H9 (cell line): Measurements from ENCODE around the gene WDR5. TPM values are rescaled to one million over a fixed set of nuclear protein-coding genes. Genes with fewer than 3 reads are reported as not detected.

Experiments used
- DNase-seq: peaks from one replicate; pipeline ENCODE4 v3.0.0-alpha.2; 2017
- H2AFZ ChIP-seq: one replicate; pipeline ENCODE4 v1.6.1; 2013; ENCODE audit warnings: mild to moderate bottlenecking, low read length, control low read depth, moderate library complexity
- H2AK5ac ChIP-seq: 2 replicates; pipeline ENCODE4 v1.6.1; 2013; ENCODE audit warnings: low read length, control low read depth, mixed read lengths; ENCODE audit not compliant: insufficient read length
- H2BK120ac ChIP-seq: one replicate; pipeline ENCODE4 v1.6.1; 2013; ENCODE audit warnings: low read depth, mild to moderate bottlenecking, low read length, control low read depth, inconsistent platforms; ENCODE audit not compliant: poor library complexity, severe bottlenecking
- H2BK12ac ChIP-seq: 2 replicates; pipeline ENCODE4 v1.6.1; 2013; ENCODE audit warnings: low read length, control low read depth, mixed read lengths, low read depth; ENCODE audit not compliant: insufficient read length
- H2BK15ac ChIP-seq: 2 replicates; pipeline ENCODE4 v1.6.1; 2013; ENCODE audit warnings: low read depth, low read length, control low read depth
- H2BK20ac ChIP-seq: one replicate; pipeline ENCODE4 v1.6.1; 2013; ENCODE audit warnings: low read depth, mild to moderate bottlenecking, low read length, control low read depth, inconsistent platforms; ENCODE audit not compliant: poor library complexity, severe bottlenecking
- H2BK5ac ChIP-seq: 2 replicates; pipeline ENCODE4 v1.6.1; 2013; ENCODE audit warnings: low read length, control low read depth, mixed read lengths; ENCODE audit not compliant: insufficient read length
- H3K14ac ChIP-seq: 2 replicates; pipeline ENCODE4 v1.6.1; 2013; ENCODE audit warnings: low read length, control low read depth; ENCODE audit not compliant: insufficient read depth
- H3K18ac ChIP-seq: 2 replicates; pipeline ENCODE4 v1.6.1; 2013; ENCODE audit warnings: low read depth, mild to moderate bottlenecking, mixed read lengths, low read length, control low read depth; ENCODE audit not compliant: insufficient read length
- H3K23ac ChIP-seq: 2 replicates; pipeline ENCODE4 v1.6.1; 2013; ENCODE audit warnings: low read length, control low read depth, mixed read lengths, low read depth; ENCODE audit not compliant: insufficient read length
- H3K23me2 ChIP-seq: 2 replicates; pipeline ENCODE4 v1.6.1; 2013; ENCODE audit warnings: low read depth, mild to moderate bottlenecking, mixed read lengths, low read length, control low read depth; ENCODE audit not compliant: insufficient read length, poor library complexity, severe bottlenecking
- H3K27ac ChIP-seq: 2 replicates; pipeline ENCODE4 v1.5.1; 2013; ENCODE audit warnings: low read length, control low read depth, mixed read lengths, low read depth; ENCODE audit not compliant: insufficient read length
- H3K27me3 ChIP-seq: 2 replicates; pipeline ENCODE4 v1.6.1; 2013; ENCODE audit warnings: low read length, control low read depth, inconsistent platforms; ENCODE audit not compliant: insufficient read depth
- H3K4ac ChIP-seq: 2 replicates; pipeline ENCODE4 v1.6.1; 2013; ENCODE audit warnings: low read depth, mild to moderate bottlenecking, control low read depth, inconsistent platforms, low read length, moderate library complexity
- H3K4me1 ChIP-seq: 2 replicates; pipeline ENCODE4 v1.6.1; 2013; ENCODE audit warnings: low read length, control low read depth, inconsistent platforms; ENCODE audit not compliant: insufficient read depth
- H3K4me2 ChIP-seq: 2 replicates; pipeline ENCODE4 v1.6.1; 2013; ENCODE audit warnings: low read length, control low read depth, mixed read lengths; ENCODE audit not compliant: insufficient read length, insufficient read depth
- H3K56ac ChIP-seq: 2 replicates; pipeline ENCODE4 v1.6.1; 2013; ENCODE audit warnings: low read depth, mild to moderate bottlenecking, mixed read lengths, low read length, control low read depth; ENCODE audit not compliant: insufficient read length
- H3K79me1 ChIP-seq: 2 replicates; pipeline ENCODE4 v1.6.1; 2013; ENCODE audit warnings: low read depth, mild to moderate bottlenecking, moderate library complexity, low read length, control low read depth, inconsistent platforms; ENCODE audit not compliant: insufficient read depth, poor library complexity, severe bottlenecking
- H3K79me2 ChIP-seq: 2 replicates; pipeline ENCODE4 v1.6.1; 2013; ENCODE audit warnings: low read length, control low read depth, inconsistent platforms; ENCODE audit not compliant: insufficient read depth
- H3K9ac ChIP-seq: 2 replicates; pipeline ENCODE4 v1.6.1; 2013; ENCODE audit warnings: low read length, control low read depth, mixed read lengths; ENCODE audit not compliant: insufficient read length; ENCODE audit errors: extremely low read depth
- H3K9me3 ChIP-seq: one replicate; pipeline ENCODE4 v1.6.1; 2013; ENCODE audit warnings: low read depth, low read length, inconsistent platforms; ENCODE audit not compliant: control insufficient read depth
- H3T11ph ChIP-seq: one replicate; pipeline ENCODE4 v1.6.1; 2013; ENCODE audit warnings: mild to moderate bottlenecking, low read length, control low read depth, inconsistent platforms
- H4K20me1 ChIP-seq: one replicate; pipeline ENCODE4 v1.6.1; 2013; ENCODE audit not compliant: control insufficient read depth, insufficient read length, insufficient read depth
- H4K5ac ChIP-seq: 2 replicates; pipeline ENCODE4 v1.6.1; 2013; ENCODE audit warnings: low read depth, mild to moderate bottlenecking, mixed read lengths, low read length, control low read depth; ENCODE audit not compliant: insufficient read length
- H4K8ac ChIP-seq: replicated peaks from 2 replicates; pipeline ENCODE4 v1.6.1; 2013; ENCODE audit warnings: low read length, control low read depth, mixed read lengths, low read depth; ENCODE audit not compliant: insufficient read length
- H4K91ac ChIP-seq: 2 replicates; pipeline ENCODE4 v1.6.1; 2013; ENCODE audit warnings: low read depth, mild to moderate bottlenecking, moderate library complexity, mixed read lengths, low read length, control low read depth; ENCODE audit not compliant: insufficient read length
- H3K27ac Mint-ChIP-seq, 3 experiments: 2 replicates in 2 of 3; 3 replicates in 1 of 3; pipeline ENCODE4 v1.8.0; 2020 to 2021; ENCODE audit warnings: mixed read lengths in 3 of 3, mild to moderate bottlenecking in 1 of 3, moderate library complexity in 1 of 3
- H3K27me3 Mint-ChIP-seq: 2 replicates; pipeline ENCODE4 v1.8.0; 2021; ENCODE audit warnings: low read depth, mild to moderate bottlenecking, moderate library complexity, mixed read lengths
- H3K36me3 Mint-ChIP-seq, 3 experiments: 2 replicates in 2 of 3; 3 replicates in 1 of 3; pipeline ENCODE4 v1.8.0; 2020 to 2021; ENCODE audit warnings: low read depth in 3 of 3, mixed read lengths in 3 of 3; ENCODE audit not compliant: insufficient read depth in 1 of 3
- H3K4me1 Mint-ChIP-seq, 2 experiments: 2 replicates each; pipeline ENCODE4 v1.8.0; 2020; ENCODE audit warnings: mixed read lengths in 2 of 2
- H3K4me3 Mint-ChIP-seq, 2 experiments: 2 replicates in 1 of 2; 3 replicates in 1 of 2; pipeline ENCODE4 v1.8.0; 2020 to 2021; ENCODE audit warnings: mild to moderate bottlenecking in 2 of 2, mixed read lengths in 2 of 2, moderate library complexity in 1 of 2
- H3K9me3 Mint-ChIP-seq, 2 experiments: 2 replicates in 1 of 2; 3 replicates in 1 of 2; pipeline ENCODE4 v1.8.0; 2020; ENCODE audit warnings: mild to moderate bottlenecking in 2 of 2, mixed read lengths in 2 of 2, moderate library complexity in 1 of 2
- CTCF ChIP-seq: fragments of 200-600 bp; sonication (generic); conservative IDR thresholded peaks from 3 replicates; pipeline ENCODE4 v1.8.0; 2021; ENCODE audit warnings: antibody characterized with exemption, mild to moderate bottlenecking
- WGBS: extraction: QIAGEN DNeasy Blood & Tissue Kit; methylation state at CpG from one replicate; pipeline ENCODE4 v1.1.7; 2013; ENCODE audit warnings: missing lambda C conversion rate, low lambda C conversion rate, mixed read lengths; ENCODE audit not compliant: insufficient read length; ENCODE audit errors: extremely low coverage; 5-methylcytosine and 5-hydroxymethylcytosine counted together
- total RNA-seq: library from RNA; stranded (reverse); gene quantifications from 2 replicates; pipeline ENCODE4 v1.2.1, GENCODE V29; 2021

WDR5 gene
- total RNA-seq, 1 experiment from 2014 or later: 72.3 TPM

GRCh38 chr9:134187891-134188385 lies 52.1 kb downstream of the WDR5 start:
- Histone ChIP-seq H3K79me2 (no peaks in the 10 kb centered on the region), H3T11ph (no peak overlapping the region), H3K4me1 (no peaks in the 10 kb centered on the region; the same call in 1 of the 2 replicates), H4K8ac (no peak overlapping the region), H3K4ac (no peak overlapping the region), H4K91ac (no peak overlapping the region), H2BK15ac (peak overlapping the region; percentile 85; the same call in 1 of the 2 replicates), H3K56ac (no peak overlapping the region), H3K4me2 (no peak overlapping the region), H3K9ac (no peak overlapping the region), H3K23me2 (no peaks in the 10 kb centered on the region), H2BK20ac (no peak overlapping the region), H4K20me1 (no peaks in the 10 kb centered on the region), H3K79me1 (no peaks in the 10 kb centered on the region), H2BK120ac (no peak overlapping the region), H2BK5ac (no peak overlapping the region), H3K27ac (no peak overlapping the region), H2BK12ac (no peak overlapping the region), H3K27me3 (no peaks in the 10 kb centered on the region; the same call in 1 of the 2 replicates), H3K18ac (no peak overlapping the region), H3K14ac (no peak overlapping the region), H3K9me3 (no peaks in the 10 kb centered on the region), H3K23ac (no peak overlapping the region), H4K5ac (no peak overlapping the region), H2AK5ac (no peak overlapping the region), H2AFZ (no peak overlapping the region)
- H3K36me3 Mint-ChIP-seq: no peaks in the 10 kb centered on the region
- H3K9me3 Mint-ChIP-seq: peaks cover under 1% of the 10 kb centered on the region in 2 experiments; a peak in 3 of 5 replicates
- no peak overlapping the region for H3K4me3 Mint-ChIP-seq
- WGBS: no CpG with 5 or more reads among the region's 12 CpGs
- TF ChIP-seq CTCF: no peak
- H3K27me3 Mint-ChIP-seq: no peaks in the 10 kb centered on the region
- no peak for DNase-seq
- H3K4me1 Mint-ChIP-seq: peaks cover 0 to 16% of the 10 kb centered on the region in 2 experiments; a peak in 2 of 4 replicates
- no peak overlapping the region for H3K27ac Mint-ChIP-seq
